NCI-H526 treated with DMSO at 0.1 percent for 48 hours (cell line): ENCODE data around the gene TTC7B.
"Not testable (repeated sequence)": the region's sequence is repeated elsewhere in the genome, so short reads cannot be mapped to it uniquely, and the experiment has no call there.

Experiments used
- DNase-seq: peaks from one replicate; lab custom pipeline; 2025; lab: John Stamatoyannopoulos, UW

Gene TTC7B, protein sequence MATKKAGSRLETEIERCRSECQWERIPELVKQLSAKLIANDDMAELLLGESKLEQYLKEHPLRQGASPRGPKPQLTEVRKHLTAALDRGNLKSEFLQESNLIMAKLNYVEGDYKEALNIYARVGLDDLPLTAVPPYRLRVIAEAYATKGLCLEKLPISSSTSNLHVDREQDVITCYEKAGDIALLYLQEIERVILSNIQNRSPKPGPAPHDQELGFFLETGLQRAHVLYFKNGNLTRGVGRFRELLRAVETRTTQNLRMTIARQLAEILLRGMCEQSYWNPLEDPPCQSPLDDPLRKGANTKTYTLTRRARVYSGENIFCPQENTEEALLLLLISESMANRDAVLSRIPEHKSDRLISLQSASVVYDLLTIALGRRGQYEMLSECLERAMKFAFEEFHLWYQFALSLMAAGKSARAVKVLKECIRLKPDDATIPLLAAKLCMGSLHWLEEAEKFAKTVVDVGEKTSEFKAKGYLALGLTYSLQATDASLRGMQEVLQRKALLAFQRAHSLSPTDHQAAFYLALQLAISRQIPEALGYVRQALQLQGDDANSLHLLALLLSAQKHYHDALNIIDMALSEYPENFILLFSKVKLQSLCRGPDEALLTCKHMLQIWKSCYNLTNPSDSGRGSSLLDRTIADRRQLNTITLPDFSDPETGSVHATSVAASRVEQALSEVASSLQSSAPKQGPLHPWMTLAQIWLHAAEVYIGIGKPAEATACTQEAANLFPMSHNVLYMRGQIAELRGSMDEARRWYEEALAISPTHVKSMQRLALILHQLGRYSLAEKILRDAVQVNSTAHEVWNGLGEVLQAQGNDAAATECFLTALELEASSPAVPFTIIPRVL

GRCh38 chr14:90815822-90816662 is at the start of gene TTC7B:
TSS of gene TTC7B (minus strand) at chr14:90816430. CDS start at chr14:90816295, 135 bp downstream.
- DNase-seq = no peak

DNA sequence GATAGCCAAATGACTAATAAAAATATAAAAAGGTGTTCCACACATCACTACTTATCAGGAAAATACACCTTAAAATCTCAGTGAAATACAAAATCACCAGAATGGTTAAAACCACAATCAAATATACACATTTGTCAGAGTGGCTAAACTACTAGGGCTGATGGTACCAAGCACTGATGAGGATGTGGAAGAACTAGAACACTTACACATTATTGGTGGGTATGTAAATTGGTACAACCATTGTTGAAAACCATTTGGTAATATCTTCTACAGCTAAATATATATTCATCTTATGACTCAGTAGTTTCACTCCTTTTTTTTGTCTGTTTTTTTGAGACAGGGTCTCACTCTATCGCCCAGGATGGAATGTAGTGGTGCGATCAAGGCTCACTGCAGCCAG is 48.5 kb upstream of the TTC7B start:
- DNase-seq = no peak

DNA sequence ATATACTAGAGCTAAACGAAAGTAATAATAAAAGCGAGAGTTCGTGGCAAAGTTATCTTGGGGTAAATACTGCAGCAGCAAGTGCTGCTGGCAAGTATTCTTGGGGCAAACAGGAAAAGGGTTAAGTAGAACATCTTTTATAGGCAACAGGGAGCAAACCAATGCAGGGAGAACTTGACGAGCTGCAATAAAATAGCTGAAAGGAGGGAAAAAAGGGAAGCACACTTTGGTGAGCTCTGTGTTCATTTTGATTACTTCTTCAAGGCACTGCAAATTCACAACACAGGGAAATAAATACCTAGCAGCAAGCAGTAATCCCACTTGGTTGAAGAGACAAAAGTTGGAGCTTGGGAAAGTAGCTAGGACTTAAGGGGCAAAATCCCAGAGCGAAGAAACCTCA is 42.3 kb upstream of the TTC7B start:
- no peak for DNase-seq

DNA sequence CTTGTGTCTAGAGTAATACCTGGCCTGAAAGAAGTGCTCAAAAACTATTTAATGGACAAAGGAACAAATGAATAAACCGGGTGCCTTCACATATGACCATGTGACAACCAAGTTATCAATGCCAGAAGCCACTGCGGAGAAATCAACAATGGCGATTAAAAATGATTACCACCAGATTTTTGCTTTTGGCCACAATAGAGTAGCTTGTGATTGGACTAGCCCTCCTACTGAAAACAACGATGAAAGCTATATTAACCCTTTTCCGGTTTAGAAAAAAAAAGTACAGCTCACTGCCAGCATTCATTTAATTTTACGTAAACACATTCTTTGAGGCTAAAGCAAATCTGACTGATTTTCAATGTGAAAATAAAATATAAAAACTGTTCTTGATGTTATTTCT is 41.6 kb upstream of the TTC7B start:
- no peak for DNase-seq

GRCh38 chr14:90856115-90856514 is 39.9 kb upstream of the TTC7B start:
- not testable (repeated sequence) for DNase-seq

GRCh38 chr14:90853116-90853515 is 36.9 kb upstream of the TTC7B start:
- no peak for DNase-seq

DNA sequence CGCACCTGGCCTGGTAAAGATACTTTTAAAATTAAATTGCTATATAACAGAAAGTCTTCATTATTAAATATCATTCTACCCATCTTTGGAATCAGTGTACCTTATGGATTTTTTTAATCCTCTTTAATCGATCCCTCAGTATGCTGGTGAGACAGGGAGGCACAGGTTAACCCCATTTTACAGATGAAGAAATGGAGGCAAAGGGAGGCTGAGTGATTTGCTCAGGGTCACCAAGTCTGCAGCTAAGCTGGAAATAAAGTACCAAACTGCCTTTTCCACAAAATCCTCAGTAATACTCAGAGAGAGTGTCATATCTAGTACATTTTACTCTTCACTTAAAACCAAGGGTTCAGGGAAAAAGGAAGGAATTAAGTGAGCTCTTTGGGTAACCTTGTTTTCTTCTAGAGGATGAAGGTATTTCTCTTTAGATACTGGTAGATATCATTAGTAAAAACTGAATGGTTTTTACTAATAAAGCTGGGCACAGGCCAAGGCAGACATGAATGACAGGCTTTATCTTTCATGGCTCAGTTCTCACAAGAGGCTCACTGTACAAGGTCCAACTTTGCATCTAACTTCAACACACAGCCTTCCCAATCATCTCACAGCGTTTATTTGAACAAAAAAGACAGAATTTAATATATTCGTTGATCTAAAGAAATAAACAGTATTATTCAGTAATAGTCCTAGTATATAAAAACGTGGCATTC is 35.3 kb upstream of the TTC7B start:
- DNase-seq = no peak

GRCh38 chr14:90850487-90850886 is 34.3 kb upstream of the TTC7B start:
- no peak for DNase-seq

- DNase-seq = no peak
Measured at GRCh38 chr14:90849787-90850444, 33.7 kb upstream of the TTC7B start.

DNA sequence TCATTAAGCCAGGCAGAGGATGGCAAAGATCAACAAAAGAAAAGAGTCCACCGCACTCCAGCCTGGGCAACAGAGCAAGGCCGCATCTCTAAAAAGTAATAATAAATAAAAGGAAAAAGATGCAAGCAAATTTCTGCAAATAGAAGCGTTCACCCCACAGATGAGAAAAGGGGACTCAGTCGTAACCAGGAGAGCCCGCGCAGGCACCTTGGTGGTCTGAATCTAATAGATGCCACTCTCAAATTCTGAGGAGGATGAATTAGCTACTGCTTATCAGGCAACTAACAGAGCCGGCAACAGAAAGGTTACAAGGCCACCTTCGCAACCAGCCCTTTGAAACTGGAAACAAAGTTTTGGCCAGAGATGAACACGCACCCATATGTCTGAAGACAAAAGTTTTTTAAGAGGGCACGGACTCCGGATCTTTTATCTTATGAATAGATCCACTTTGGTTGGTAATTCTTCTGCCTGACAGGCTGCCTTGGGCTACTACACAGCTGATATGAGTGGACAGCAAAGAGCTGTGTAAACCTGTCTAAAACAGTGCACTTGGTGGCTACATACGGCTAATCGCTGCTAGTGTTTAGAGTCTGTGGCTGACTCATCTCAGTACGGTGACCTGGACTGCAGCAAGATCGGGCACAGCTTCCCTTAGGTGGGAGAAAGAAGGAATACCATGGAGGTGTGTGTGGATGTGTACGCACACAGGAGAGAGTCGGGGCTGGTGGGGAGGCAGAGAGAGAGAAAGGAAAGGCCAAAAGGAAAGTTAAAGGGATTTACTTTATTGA is 32.9 kb upstream of the TTC7B start:
- no peak for DNase-seq

DNA sequence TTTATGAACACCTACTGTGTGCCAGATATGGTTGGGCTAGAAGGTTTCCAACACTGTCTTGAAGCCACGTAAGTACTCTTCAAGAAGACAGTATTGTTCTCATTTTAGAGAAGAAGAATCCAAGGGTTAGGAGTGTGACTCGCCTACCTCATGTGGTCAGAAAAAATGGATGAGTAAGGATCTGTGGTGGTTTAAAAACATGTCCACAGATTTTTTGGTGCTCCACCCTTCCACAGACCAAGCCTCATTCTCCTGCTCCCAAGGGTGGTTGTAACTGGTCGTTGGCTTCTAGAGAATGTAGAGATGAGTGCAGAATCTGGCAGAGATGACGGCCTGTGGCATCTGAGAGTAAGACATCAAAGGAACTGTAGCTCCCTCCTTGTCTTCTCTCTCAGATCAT is 30.3 kb upstream of the TTC7B start:
- no peak for DNase-seq

DNA sequence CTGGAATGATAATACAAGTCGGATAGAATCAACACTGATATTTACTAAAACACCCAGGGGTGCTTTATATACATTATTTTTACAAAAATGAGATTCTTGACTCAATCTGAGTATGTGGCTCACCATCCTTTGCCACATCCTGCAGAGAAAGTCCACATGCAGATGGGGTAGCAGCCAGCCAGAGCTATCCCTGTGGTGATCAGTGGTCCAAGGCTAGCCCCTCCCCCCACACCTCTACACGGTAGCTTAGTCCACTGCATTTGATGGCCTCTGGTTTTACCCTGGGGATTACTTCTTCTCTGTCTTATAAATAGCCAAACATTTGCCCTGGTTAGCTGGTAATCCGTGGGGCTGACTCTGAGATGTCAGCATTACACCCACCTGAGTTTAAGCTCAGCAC is 28.1 kb upstream of the TTC7B start:
- no peak for DNase-seq

DNA sequence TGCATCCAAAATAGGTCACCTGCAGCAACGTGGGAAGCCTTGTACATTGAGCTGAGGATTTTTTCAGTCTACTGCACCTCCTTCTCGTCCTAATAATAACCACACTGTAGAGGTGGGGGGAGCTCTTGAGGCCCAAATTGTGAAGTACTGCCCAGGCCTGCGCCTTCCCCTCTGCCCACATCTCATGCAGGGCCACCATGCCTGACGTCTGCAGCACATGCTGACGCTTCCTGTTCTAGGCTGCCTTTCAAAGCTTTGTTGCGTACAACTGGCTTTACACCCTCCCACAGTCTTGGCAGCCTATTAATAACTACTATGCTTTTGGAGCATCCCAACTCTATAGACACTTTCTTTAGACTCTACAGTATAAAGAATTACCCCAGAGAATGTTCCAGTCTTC is 26.5 kb upstream of the TTC7B start:
- no peak for DNase-seq

- DNase-seq = not testable (repeated sequence)
Measured at GRCh38 chr14:90840667-90841066, 24.4 kb upstream of the TTC7B start.

GRCh38 chr14:90839889-90840266 is 23.6 kb upstream of the TTC7B start:
- no peak for DNase-seq

GRCh38 chr14:90839024-90839888 is 23.0 kb upstream of the TTC7B start:
- no peak for DNase-seq

- DNase-seq = not testable (repeated sequence)
Measured at GRCh38 chr14:90838531-90838930, 22.3 kb upstream of the TTC7B start.

GRCh38 chr14:90837355-90837754 is 21.1 kb upstream of the TTC7B start:
- DNase-seq = no peak

DNA sequence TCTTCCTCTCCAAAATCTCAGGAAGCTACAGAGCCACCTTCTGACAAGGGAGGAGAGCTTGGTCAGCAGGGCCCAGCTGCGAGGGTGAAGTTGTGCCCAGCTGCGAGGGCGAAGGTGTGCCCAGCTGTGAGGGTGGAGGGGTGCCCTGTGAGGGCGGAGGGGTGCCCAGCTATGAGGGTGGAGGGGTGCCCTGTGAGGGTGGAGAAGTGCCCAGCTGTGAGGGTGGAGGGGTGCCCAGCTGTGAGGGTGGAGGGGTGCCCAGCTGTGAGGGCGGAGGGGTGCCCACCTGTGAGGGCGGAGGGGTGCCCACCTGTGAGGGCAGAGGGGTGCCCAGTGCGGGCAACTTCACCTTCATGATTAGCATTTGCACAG is 20.4 kb upstream of the TTC7B start:
- no peak for DNase-seq
